Stimulated activated CD4-positive, alpha-beta T cell treated with anti-CD3 and anti-CD28 coated beads, Interleukin-12 subunit alpha, Interleukin-12 subunit beta, amount 100 ng/mL, for 24 hours (primary cell): ENCODE measurements around the gene CALY.

Source experiments
- DNase-seq, 2 experiments: peaks; one replicate each; pipeline ENCODE4 v3.0.0-alpha.2; 2020; ENCODE audit warnings: low read depth in 2 of 2

Gene CALY

DNA sequence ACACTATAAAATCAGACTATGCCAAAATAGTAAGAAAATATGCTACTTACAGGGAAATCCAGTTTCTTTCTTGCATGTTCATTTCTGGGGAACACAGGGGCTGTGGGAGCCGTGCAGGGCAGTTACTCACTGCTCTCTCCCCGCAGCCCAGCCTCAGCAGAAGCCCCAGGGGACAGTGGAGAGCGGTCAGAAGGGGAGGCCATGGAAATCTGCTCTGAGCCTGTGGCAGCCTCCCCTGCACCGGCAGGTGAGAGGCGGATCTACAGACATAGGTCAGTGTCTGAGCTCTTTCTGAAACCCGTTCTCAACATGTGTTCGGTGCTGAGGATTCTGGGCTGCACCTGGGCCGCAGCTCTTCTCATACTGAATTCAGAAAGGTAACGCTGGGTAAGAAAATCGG, 25.1 kb downstream of the CALY start:
- no peak for DNase-seq

DNA sequence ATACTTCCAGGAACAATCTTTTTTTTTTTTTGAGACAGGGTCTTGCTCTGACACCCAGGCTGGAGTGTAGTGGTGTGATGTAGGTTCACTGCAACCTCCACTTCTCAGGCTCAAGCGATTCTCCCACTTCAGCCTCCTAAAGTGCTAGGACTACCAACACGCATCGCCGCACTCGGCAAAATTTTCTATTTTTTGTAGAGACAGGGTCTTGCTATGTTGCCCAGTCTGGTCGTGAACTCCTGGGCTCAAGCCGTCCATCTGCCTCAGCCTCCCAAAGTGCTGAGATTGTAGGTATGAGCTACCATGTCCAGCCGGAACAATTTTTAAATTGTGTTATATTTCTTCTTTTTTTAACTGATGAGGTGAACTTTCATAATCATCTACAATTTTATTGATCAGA, 25.9 kb downstream of the CALY start:
- no peak for DNase-seq

DNA sequence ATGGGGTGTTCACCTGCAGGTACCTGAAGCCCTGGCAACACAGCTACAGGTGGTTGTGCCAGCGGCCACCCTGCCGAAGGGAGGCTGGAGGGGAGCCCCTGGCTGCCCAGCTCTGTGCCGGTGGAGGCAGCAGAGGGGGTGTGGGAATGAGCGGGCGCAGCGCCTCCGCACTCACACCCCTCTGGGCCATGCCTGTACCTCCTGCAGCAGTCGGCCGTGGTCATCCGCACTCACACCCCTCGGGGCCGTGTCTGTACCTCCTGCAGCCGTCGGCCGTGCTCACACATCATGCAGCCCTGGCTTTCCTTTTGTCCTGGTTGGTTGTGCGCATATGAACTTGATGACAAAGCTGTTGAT, 26.3 kb downstream of the CALY start:
- DNase-seq: no peak

DNA sequence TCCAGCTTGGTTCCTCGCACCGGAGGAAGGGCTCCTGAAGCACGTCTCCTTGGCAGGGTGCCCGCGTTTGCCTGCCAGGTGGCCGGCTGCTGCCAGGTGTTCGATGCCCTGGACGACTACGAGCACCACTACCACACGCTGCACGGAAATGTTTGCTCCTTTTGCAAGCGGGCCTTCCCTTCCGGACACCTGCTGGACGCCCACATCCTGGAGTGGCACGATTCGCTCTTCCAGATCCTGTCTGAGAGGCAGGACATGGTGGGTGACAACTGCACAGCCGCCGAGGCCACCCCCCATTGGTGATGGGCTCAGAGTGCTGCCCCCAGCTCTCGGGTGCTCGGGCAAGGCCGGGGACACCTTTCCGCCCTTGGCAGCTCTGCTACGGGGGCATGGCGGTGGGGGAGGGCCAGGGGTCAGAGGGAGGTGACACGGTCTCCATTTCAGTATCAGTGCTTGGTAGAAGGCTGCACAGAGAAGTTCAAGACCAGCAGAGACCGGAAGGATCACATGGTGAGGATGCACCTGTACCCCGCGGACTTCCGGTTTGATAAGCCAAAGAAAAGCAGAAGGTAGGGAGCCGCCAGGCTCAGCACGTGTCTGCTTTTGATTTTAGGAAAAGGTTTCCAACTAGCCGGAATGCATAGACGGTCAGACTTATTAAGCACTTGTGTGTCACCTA, 26.8 kb downstream of the CALY start:
- no peak for DNase-seq

- peak; percentile 81 to 88 for DNase-seq
Observed at GRCh38 chr10:133309100-133309719, 27.5 kb downstream of the CALY start.

DNA sequence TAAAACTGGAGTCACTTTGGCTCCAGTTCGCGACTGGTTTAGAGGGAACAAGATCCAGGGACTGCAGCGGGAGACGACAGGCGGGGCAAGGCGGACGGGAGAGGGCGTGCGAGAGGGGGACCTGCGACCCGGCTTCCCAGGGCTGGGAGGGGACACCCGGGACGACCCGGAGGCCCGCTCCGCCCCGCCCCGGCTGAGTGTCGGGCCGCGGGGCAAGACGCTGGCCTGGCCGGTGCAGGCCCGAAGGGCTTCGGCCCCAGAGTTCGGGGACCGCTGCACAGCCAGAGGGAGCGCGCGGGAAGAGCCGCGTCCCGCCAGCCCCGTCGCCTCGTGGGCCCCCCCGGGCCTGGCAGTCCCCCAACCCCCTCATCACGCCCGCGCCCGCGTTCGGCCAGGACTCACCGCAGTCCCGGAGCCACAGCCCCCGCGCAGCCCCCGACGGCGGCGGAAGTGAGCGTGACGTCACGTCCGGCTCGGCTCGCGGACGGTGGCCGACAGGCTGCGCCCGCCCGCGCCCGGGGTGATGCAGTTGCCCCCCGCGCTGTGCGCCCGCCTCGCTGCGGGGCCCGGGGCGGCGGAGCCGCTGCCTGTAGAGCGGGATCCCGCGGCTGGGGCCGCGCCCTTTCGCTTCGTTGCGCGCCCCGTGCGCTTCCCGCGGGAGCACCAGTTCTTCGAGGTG, 28.1 kb downstream of the CALY start, which contains the start of the genes TUBGCP2 and ZNF511:
Gene TUBGCP2, minus strand, starts transcription at position 452 of the 679 bp plus-strand sequence. CDS start 5,931 bp downstream, outside the sequence.
Gene ZNF511, plus strand, starts transcription at position 494 of the 679 bp plus-strand sequence. Its CDS starts 30 bp downstream, at position 524.
- DNase-seq: peak; percentile 75 to 84

DNA sequence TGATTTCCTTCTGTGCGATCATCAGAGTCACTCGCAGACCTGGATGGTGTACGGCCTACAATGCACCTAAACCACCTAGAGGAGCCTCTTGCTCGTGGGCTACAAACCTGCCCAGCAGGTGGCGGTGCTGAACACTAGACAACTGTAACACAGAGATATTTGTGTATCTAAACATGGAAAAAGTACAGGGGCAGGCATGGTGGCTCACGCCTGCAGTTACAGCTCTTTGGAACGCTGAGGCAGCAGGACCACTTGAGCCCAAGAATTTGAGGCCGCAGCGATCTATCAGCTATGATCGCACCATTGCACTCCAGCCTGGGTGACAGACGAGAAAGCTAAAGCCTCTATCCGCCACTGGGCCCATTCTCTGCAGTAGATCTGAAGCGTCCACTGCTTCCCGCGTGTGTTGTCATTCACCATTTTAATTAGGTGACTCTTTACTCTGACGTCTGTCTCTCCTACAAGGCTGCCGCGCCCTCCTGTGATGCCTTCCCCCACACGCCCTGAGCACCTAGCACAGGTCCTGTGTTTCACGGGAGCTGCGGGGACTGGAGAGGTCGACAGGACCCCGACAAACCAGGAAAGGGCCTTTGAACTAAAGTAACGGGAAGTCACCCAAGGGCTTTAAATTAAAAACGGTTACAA, 28.8 kb downstream of the CALY start:
- DNase-seq: peak; percentile 52 to 83

- DNase-seq: no peak
Observed at GRCh38 chr10:133306941-133307379, 29.7 kb downstream of the CALY start.

DNA sequence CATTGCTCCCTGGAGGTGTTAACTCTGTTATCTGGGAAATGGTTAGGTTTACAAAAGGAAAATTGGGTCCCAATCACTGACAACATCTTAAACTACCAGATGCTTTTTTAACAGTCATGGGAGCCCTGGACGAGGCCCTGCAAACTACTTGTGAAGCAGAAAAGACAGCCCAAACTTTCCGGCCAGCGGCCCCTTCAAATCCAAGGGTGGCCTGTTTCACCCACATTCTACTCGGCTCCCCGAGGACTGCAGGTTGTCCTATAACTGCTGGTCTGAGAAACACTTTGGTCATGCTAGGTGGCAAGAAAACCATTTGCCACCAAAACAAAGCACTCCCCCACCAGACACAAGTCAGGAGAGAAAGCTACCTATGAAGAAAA, 30.6 kb downstream of the CALY start:
- DNase-seq: no peak

DNA sequence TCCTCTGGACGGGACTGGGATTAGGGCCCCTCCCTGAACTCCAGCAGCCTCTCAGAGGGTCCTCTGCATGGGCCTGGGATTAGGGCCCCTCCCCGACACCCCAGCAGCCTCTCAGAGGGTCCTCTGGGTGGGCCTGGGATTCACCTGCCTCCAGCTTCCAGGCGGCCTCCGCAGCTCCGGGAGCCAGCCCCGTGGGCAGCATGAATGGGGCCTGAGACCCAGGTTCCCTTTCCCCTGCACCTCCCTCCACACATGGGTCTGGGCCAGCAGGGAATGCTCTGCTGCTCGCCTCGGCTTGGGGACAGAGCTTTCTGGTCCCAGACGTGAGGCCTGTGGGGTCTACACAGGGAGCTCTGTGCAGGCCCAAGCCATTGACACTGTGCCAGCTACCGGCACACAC, 33.5 kb downstream of the CALY start:
- DNase-seq: no peak

DNA sequence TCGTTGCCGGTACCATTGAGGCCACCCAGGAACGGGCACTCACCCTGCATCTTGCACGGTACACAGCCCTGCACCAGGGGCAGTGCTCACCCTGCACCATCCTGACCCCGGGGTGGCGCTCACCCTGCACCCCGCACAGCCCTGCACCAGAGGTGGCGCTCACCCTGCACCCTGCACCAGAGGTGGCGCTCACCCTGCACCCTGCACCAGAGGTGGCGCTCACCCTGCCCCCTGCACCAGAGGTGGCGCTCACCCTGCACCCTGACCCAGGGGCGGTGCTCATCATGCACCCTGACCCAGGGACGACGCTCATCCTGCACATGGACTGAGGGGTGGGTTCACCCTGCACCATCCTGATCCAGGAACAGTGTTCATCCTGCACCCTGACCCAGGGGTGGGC, 34.5 kb downstream of the CALY start:
- no peak for DNase-seq

DNA sequence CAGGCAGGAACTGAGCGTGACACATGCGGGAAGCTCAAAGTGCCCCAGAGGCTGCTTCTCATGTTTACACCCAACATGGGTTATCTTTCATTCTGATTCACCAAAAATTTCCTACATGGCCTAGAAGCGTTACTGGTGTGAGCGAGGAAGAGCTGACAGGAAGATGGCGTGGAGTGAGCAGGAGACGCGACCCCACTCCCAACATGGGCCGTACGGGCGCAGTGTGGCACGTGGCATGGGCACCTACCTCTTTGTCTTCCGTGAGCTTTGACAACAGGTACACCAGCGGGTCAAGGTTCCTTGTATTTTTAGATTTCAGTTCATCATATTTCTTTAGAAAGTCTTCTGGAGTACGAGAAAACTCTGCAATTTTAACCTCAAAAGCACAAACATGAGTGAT, 37.0 kb downstream of the CALY start:
- no peak for DNase-seq

DNA sequence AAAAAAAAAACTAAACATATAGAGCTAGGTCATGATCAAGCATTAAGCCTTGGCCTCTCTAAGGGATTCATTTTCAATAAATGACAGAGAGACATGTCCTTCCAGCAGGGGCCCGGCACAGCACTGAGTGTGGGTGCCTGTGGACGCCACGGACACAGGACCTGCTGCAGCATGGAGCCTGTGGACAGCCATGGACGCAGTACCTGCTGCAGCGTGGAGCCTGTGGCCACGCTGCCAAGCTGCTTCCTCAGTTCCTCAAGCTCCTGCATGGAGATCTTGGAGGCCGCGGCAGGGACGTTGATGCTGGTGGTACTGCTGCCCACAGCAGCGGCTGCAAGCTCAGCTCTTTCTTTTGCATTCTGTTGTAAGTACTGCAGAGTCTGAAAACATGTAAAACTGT, 37.5 kb downstream of the CALY start:
- DNase-seq: no peak

DNA sequence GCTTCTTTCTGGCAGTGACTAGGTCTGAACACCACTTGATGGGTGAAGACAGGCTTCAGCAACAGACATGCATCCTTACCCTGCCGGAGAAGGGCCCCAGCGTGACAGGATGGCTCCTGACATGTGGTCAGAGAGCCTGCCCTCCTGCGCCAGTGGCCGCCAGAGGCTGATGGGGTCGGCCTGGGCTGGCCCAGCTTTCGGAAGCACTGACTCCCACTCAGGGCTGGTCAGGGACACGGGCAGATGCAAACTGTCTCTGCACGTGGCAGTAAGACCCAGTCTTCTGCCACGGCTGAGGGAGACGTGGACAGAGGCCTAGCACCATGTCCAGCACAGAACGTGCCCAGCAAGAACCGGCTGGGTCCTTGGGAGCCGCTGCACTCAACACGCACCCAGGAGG, 38.2 kb downstream of the CALY start:
- DNase-seq: no peak

GRCh38 chr10:133297504-133297903, 39.2 kb downstream of the CALY start:
- no peak for DNase-seq

DNA sequence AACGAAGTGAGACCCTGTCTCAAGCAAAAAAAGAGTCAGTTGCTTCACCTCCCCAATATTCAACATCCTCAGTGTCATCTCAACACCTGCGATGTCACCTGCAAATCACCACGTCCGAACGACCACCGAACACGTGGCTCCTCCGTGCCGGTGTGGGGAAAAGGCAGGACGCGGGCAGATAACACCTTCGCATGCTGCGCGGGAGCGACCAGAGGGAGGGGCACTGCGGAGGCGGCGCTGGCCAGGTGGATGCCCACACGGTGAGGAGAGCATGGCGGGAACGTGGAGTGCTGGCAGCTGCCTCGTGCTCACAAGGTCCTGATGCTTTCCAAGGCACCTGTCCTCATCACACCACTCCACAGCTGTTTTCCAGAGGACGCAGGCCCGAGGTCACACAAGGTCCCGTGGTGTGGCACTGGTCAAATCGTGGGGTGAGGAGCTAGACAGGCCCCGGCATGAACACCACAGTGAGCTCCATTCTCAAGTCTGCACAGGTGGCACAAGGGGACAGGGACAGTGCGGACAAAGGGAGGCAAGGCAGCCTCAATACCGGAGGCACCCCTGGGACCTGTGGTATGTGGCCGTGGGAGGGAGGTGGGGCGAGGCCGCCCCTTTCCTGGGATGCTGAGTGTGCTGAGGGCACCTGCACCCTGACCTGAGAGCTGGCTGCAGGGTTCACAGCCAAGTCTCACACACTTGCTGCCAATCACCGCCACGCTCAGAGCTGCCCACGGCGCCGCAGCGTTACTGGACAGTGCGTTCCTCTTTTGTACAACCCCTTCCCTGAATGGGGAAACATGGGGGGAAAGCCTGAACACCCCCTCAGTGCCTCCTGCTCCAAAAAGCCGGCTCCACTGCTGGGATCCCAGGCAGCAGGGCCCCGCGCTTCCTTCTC, 41.0 kb downstream of the CALY start:
- DNase-seq: no peak

GRCh38 chr10:133294189-133294588, 42.5 kb downstream of the CALY start:
- no peak for DNase-seq

DNA sequence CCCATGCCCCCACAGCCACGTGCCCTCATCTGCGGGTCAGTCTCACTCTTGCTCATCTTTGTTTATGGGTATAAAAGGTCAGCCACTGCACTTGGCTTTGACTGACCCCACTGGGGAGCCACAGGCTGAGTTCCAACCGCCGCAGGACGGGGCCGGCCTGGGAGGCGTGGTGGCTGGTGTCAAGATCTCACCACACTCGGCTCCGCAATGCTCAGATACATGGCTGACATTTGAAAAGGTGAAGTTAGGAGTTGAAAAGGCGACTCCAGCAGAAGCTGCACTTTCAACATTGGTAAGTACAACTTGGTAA, 42.9 kb downstream of the CALY start:
- DNase-seq: no peak

DNA sequence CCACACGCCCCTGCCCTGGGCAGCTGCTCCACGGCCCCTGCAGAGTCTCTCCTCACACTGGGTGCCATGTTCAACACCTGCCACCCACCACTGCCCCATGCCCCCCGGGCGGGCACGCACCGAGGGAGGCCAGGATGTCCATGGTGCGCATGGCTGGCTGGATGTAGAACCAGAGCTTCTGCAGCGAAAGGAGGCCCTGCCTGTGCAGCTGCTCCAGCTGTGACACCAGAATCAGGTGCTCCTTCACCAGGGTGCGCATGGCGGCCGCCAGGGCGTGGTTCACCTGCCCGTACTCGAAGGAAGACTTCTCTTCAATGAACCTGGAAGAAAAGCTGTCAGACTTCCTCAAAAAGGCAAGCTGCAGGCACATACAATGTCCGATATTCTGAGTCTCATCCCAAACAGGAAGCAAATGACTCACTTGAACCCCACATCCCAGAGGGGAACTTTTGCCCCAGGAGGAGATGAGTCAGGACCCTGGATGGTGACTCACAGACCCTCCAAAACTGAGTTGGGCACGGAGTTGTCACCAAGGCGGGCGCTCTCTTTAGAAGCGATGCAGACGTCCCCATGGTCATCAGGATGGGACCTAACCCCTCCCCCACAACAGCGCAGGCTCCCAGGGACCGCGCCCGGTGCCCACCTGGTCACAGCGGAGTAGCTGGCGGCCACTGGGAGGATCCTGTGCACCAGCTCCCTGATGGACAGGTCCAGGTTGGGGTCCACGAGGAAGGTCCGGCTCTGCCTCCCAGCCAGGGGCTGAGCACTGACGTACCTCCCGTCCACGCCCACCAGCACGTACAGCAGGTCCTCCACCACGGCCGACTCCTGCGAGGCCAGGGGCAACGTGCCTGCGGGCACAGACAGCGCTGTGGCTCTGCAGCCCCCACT, 43.5 kb downstream of the CALY start:
- no peak for DNase-seq

GRCh38 chr10:133289761-133290160, 46.9 kb downstream of the CALY start:
- no peak for DNase-seq
